HUES64 (cell line): ENCODE data around the gene CCL4L2.
"Not testable (repeated sequence)": the region's sequence is repeated elsewhere in the genome, so short reads cannot be mapped to it uniquely, and the experiment has no call there.

Experiments
- H3K27ac ChIP-seq: 2 replicates; pipeline ENCODE4 v1.7.0; 2013; ENCODE audit warnings: low read depth, low read length, inconsistent platforms
- H3K27me3 ChIP-seq: 2 replicates; pipeline ENCODE4 v1.6.1; 2013; ENCODE audit warnings: mild to moderate bottlenecking, low read length; ENCODE audit not compliant: insufficient read depth
- H3K36me3 ChIP-seq: 2 replicates; pipeline ENCODE4 v1.6.1; 2013; ENCODE audit warnings: mild to moderate bottlenecking, low read length; ENCODE audit not compliant: insufficient read depth
- H3K4me1 ChIP-seq: 2 replicates; pipeline ENCODE4 v1.6.1; 2013; ENCODE audit warnings: mild to moderate bottlenecking, low read length, moderate library complexity; ENCODE audit not compliant: insufficient read depth
- H3K4me3 ChIP-seq: 2 replicates; pipeline ENCODE4 v1.5.1; 2013; ENCODE audit warnings: mild to moderate bottlenecking, low read length, moderate library complexity
- H3K9ac ChIP-seq: 2 replicates; pipeline ENCODE4 v1.6.1; 2013; ENCODE audit warnings: mild to moderate bottlenecking, low read depth, low read length
- H3K9me3 ChIP-seq: 2 replicates; pipeline ENCODE4 v1.6.1; 2013; ENCODE audit warnings: low read depth, low read length; ENCODE audit not compliant: insufficient read depth
- WGBS: fragments of 150-250, 120-280 bp; methylation state at CpG from one replicate; pipeline ENCODE4 v1.1.7; 2013; ENCODE audit warnings: missing lambda C conversion rate; 5-methylcytosine and 5-hydroxymethylcytosine counted together

CCL4L2 gene

DNA sequence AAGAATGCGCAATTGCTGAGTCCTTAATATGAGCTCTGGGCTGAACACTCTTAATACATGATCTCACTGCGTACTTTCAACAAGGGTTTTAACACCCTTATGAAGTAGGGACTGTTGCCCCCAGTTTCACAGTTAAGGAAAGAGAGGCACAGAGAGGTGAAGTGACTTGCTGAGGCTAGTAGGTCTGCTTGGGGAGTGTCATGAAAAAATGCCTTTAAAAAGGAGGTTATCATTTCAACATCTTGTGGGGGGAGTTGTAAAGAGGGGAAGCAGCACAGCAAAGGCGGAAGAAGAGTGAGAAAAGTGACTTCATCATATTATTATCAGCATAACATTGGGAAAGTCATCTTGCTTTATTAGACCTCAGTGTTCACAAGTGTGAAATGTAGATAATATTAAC, 2.1 kb downstream of the CCL4L2 start:
- WGBS: 100% methylated on average over 2 of the region's 3 CpGs
- no peak overlapping the region for H3K4me3 ChIP-seq
- no peaks in the 10 kb centered on the region for H3K9me3 ChIP-seq
- no peaks in the 10 kb centered on the region for H3K4me1 ChIP-seq
- H3K27ac ChIP-seq: no peak overlapping the region
- no peak overlapping the region for H3K9ac ChIP-seq
- H3K36me3 ChIP-seq: no peaks in the 10 kb centered on the region
- no peaks in the 10 kb centered on the region for H3K27me3 ChIP-seq

DNA sequence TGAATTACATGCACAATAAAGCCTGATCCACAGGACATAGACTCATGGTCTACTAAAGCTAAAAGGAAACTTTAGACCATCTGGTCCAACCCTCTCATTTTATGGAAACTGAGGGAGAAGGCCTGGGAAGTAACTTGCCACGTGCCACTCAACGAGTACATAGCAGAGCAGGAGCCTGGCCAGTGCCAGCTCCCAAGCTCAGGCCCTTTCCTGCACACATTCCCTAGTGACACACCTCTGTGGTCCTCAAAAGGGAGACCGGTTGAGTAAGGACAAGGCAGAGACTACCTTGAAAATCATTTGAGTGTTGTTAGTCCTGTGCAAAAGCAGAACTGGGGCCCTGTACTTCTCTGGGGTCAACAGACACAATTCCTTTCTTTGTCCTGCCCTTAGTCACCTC, 2.8 kb downstream of the CCL4L2 start:
- Histone ChIP-seq H3K4me1 (no peaks in the 10 kb centered on the region), H3K27ac (no peak overlapping the region), H3K36me3 (no peaks in the 10 kb centered on the region), H3K27me3 (no peaks in the 10 kb centered on the region), H3K4me3 (no peak overlapping the region), H3K9me3 (no peaks in the 10 kb centered on the region), H3K9ac (no peak overlapping the region)
- WGBS: 100% methylated on average over 3 of the region's 3 CpGs

DNA sequence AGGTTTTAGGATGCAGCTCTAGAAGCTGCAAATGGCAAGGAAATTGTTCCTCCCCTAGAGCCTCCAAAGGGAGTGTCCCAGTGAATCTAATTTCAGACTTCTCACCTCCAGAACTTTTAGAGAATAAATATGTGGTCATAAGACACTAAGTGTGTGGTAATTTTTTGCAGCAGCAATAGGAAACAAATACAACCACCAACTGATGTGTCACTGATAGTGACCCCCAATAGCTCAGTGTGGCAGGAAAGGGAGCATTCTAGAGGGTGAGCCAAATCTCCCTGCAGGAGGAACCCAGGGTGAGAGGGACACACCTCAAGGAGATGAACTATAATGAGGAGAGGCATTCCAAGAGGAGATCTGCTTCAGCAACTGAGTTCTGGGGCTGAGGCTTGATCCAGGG, 4.1 kb downstream of the CCL4L2 start:
- Histone ChIP-seq H3K4me1 (no peaks in the 10 kb centered on the region), H3K9me3 (no peaks in the 10 kb centered on the region), H3K27me3 (no peaks in the 10 kb centered on the region), H3K4me3 (no peak overlapping the region), H3K9ac (no peak overlapping the region), H3K36me3 (no peaks in the 10 kb centered on the region), H3K27ac (no peak overlapping the region)

DNA sequence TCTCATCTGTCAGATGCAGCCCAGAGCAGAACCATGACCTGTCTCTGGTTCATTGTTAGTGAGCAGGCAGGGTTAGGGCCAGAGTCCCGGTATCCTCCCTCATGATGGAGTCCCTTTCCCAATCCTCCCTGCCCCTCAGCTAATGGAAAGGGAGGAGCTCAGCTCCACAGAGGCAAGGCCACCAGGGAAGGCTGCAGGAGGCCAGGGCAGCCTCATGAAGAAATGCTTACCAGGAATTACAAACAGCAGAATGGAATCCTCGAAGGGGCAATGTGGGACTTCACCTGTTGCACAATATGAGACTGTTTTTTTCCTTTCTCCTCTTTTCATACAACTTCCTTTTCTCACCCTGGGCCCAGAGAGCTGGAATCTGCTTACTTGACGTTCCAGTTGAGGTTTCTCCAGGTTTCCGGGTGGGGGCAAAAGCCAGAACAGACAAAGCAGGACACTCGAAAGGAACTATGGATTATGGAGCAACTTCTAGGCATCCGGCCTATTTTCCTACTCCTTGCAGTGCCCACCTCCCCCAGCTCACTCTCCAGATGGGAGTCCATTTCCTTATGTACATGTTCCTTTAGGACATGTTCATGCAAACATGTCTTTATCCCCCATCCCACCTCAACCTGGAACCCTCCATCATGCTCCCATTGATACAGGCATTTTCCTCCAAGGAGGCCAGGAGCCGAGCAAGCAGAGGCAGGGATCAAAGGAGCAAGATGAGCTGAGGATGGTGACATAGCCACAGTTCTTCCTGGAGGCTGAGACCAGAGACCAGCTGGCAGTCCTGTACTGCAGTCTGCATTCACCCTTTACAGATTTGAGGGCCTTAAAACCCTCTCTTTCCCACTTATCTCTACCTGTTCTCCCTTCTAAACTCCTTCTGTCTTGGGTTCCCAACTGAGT, 4.8 kb downstream of the CCL4L2 start:
- not testable (repeated sequence) for H3K27me3 ChIP-seq, H3K9me3 ChIP-seq, H3K4me3 ChIP-seq, H3K9ac ChIP-seq, H3K27ac ChIP-seq, H3K36me3 ChIP-seq, H3K4me1 ChIP-seq
- 93% methylated on average over 7 of the region's 7 CpGs for WGBS

DNA sequence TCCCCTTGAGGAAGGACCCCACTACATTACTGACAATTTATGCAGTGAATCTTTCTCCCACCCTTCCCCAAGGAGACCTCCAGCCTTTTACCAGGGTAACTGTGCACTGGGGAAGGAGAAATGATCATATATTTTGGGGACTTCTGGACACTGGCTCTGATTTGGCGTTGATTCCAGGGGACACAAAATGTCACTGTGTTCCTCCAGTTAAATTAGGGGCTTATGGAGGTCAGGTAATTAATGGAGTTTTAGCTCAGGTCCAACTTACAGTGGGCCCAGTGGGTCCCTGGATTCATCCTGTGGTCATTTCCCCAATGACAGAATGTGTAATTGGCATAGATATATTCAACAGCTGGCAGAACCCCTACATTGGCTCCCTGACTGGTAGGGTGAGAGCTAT, 8.7 kb downstream of the CCL4L2 start:
- not testable (repeated sequence) for H3K9me3 ChIP-seq, H3K27ac ChIP-seq, H3K27me3 ChIP-seq, H3K9ac ChIP-seq, H3K36me3 ChIP-seq, H3K4me3 ChIP-seq, H3K4me1 ChIP-seq
- WGBS: 95% methylated on average over 1 of the region's 1 CpG

DNA sequence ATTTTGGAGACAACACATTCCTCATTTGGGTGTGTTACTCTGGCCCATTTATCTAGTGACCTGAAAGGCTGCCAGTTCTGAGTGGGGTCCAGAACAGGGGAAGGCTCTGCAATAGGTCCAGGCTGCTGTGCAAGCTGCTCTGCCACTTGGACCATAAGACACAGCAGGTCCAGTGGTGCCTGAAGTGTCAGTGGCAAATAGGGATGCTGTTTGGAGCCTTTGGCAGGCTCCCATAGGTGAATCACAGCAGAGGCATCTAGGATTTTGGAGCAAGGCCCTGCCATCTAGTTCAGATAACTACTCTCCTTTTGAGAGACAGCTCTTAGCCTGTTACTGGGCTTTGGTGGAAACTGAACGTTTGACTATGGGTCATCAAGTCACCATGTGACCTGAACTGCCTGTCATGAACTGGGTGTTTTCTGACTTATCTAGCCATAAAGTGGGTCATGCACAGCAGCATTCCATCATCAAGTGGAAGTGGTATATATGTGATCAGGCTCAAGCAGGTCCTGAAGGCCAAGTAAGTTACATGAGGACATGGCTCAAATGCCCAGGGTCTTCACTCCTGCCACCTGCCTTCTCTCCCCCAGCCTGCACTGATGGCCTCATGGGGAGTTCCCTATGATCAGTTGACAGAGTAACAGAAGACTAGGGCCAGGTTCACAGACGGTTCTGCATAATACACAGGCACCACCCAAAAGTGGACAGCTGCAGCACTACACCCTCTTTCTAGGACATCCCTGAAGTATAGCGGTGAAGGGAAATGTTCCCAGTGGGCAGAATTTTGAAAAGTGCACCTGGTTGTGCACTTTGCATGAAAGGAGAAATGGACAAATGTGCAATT, 10.1 kb downstream of the CCL4L2 start:
- not testable (repeated sequence) for H3K9me3 ChIP-seq, H3K36me3 ChIP-seq, H3K4me1 ChIP-seq, H3K9ac ChIP-seq, H3K27me3 ChIP-seq, H3K27ac ChIP-seq, H3K4me3 ChIP-seq
- WGBS: 92% methylated on average over 3 of the region's 3 CpGs

DNA sequence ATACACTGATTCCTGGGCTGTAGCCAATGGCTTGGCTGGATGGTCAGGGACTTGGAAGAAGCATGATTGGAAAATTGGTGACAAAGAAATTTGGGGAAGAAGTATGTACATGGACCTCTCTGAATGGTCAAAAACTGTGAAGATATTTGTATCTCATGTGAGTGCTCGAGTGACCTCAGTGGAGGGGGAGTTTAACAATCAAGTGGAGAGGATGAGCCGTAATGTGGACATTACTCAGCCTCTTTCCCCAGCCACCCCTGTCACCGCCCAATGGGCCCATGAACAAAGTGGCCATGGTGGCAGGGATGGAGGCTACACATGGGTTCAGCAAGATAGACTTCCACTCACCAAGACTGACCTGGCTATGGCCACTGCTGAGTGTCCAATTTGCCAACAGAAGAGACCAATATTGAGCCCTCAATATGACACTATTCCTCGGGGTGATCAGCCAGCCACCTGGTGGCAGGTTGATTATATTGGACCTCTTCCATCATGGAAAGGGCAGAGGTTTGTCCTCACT, 10.8 kb downstream of the CCL4L2 start:
- H3K4me1 ChIP-seq, H3K9ac ChIP-seq, H3K36me3 ChIP-seq, H3K27ac ChIP-seq, H3K27me3 ChIP-seq, H3K4me3 ChIP-seq, H3K9me3 ChIP-seq: not testable (repeated sequence)
- WGBS: 89% methylated on average over 4 of the region's 4 CpGs

DNA sequence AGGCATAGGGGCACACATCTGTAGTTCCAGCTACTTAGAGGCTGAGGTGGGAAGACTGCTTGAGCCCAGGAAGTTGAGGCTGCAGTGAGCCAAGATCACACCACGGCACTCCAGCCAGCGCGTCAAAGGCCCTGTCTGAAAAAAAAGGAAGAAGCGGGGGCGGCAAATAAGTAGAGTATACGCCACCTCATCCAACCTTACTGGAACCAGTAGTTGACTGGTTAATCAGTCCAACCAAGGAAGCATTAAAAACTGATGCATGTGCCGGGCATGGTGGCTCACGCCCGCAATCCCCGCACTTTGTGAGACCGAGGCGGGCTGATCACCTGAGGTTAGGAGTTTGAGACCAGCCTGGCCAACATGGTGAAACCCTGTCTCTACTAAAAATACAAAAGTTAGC, 12.1 kb downstream of the CCL4L2 start:
- not testable (repeated sequence) for H3K9me3 ChIP-seq, H3K4me1 ChIP-seq, H3K9ac ChIP-seq, H3K27me3 ChIP-seq, H3K27ac ChIP-seq, H3K4me3 ChIP-seq, H3K36me3 ChIP-seq
- WGBS: 91% methylated on average over 12 of the region's 12 CpGs

DNA sequence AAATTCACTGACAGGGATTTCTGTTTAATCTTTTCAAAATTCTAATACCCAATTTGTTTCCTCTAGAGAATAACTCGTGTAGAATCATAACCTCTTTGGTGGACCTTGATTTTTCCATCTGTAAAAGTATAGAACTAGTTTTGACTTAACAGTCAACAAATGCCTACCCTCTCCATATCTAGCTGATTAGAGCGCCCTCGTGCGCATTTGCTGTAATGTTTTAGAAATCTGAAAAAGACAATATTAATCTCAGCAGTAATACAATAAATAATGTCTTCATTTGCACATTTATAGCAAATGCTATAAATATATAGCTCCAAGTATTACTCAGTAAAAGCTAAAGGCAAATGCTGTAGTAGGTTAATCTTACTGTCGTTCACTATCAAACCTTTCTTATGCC, 18.8 kb downstream of the CCL4L2 start:
- H3K36me3 ChIP-seq, H3K9ac ChIP-seq, H3K9me3 ChIP-seq, H3K27me3 ChIP-seq, H3K4me1 ChIP-seq, H3K4me3 ChIP-seq, H3K27ac ChIP-seq: not testable (repeated sequence)
- WGBS: no CpG with 5 or more reads among the region's 5 CpGs

DNA sequence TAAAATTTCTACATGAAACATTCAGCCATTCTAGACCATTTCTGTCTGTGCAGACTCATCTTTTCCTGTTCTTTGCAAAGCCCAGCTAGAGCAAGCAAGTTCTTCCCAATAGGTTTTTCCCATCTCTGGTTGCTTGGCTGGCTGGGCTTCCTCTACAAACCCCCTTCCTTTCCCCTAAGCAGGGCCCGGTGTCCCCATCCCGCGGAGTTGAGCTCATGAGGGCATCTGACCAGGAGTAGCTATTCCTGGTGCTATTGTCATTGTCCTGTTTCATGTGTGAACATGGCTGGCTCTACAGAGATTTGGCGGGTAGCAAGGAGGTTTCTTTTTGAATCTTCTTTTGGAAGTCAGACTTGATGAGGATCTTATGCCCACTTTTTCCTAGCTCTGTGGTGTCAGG, 31.2 kb downstream of the CCL4L2 start:
- WGBS: no CpG with 5 or more reads among the region's 4 CpGs
- not testable (repeated sequence) for H3K9ac ChIP-seq, H3K4me3 ChIP-seq, H3K4me1 ChIP-seq, H3K9me3 ChIP-seq, H3K27ac ChIP-seq, H3K36me3 ChIP-seq, H3K27me3 ChIP-seq
